ENCODE results near the gene ALDH1L2. TPM values are rescaled to one million over a fixed set of nuclear protein-coding genes. Genes with fewer than 3 reads are reported as not detected.

Gene ALDH1L2
- total RNA-seq, 1 donor from 2014 or later, result 5.4 TPM

DNA sequence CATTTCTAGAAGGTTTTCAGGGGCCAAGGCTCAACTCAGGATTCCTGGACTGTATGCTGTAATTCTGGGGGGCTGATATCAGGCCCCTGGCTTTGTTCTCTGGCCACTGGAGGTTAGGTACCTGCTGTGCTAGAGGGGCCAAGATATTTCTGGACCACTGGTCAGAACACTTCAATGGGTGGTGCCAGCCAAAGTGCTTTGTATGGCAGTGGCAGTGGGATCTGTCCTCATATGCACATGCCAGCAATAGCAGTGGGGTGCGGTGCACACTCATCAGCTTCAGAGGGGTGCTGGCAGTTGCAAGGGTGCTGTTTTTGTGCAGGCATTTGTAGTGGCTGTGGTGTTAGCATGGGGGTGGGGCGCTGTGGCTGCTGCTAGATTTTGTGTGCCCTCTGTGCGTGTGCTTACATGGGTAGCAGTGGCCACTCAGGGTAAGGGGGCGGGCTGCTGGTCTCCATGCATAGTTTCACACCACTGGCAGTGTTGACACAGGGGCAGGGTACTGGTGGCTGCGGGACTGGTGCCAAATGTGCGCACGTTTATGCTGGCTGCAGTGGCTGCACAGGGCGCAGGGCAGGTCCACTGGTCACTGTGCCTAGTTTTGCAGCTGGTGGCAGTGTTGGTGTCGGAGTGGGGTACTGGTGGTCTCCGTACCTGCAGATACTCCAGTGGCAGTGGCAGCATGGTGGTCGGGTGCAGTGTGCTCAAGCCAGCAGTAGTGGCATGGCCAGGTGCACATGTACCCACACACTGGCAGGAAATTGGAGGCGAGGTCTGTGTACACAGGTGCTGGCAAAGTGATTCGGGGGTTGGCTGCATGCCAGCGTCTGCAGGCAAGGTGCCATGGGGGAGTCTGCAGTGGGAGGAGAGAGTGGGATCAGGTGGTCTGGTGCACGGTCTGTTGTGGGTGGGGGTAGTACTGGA, 85.6 kb downstream of the ALDH1L2 start:
- no peaks in the 10 kb centered on the region for H3K4me1 ChIP-seq
- H3K36me3 ChIP-seq, result peaks cover 0 to 35% of the 10 kb centered on the region in 2 donors
- H3K27ac ChIP-seq, result no peak overlapping the region
- no peaks in the 10 kb centered on the region for H3K9me3 ChIP-seq
- TF ChIP-seq POLR2AphosphoS5 (IDR thresholded peaks at IDR 0.05; ENCODE audit: insufficient read depth in 1 of 2, low read depth in 1 of 2) (no peak), POLR2A (IDR thresholded peaks at IDR 0.05) (no peak), CTCF (IDR thresholded peaks at IDR 0.05) (no peak)
- no peaks in the 10 kb centered on the region for H3K27me3 ChIP-seq
- no peak for DNase-seq (ENCODE audit: extremely low spot score in 2 of 2)
- intact Hi-C loops (cut with DNase I), result no loop called here
- H3K4me3 ChIP-seq, result no peak overlapping the region

DNA sequence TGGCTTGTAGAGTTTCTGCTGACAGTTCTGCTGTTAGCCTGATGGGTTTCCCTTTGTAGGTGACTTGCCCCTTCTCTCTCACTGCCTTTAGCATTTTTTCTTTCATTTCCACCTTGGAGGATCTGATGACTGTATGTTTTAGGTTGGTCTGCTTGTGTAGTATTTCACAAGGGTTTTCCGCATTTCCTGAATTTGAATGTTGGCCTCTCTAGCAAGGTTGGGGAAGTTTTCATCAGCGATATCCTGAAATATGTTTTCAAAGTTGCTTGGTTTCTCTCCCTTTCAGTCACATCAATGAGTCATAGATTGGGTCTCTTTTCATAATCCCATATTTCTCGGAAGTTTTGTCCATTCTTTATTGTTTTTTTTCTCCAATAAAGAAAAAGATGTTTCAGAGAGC, 86.7 kb downstream of the ALDH1L2 start:
- intact Hi-C loops (cut with DNase I), result no loop called here

GRCh38 chr12:104994336-104994735, 89.9 kb downstream of the ALDH1L2 start:
- TF ChIP-seq POLR2AphosphoS5 (IDR thresholded peaks at IDR 0.05; ENCODE audit: insufficient read depth in 1 of 2, low read depth in 1 of 2), result no peak
- no peak for TF ChIP-seq CTCF (IDR thresholded peaks at IDR 0.05)
- no peak for TF ChIP-seq POLR2A (IDR thresholded peaks at IDR 0.05)
- Histone ChIP-seq H3K36me3 (peaks cover 0 to 55% of the 10 kb centered on the region in 2 donors), H3K27ac (no peak overlapping the region), H3K9me3 (no peaks in the 10 kb centered on the region), H3K4me3 (no peak overlapping the region), H3K4me1 (no peaks in the 10 kb centered on the region), H3K27me3 (no peaks in the 10 kb centered on the region)
- intact Hi-C loops (cut with DNase I), result no loop called here
- DNase-seq (ENCODE audit: extremely low spot score in 2 of 2), result no peak

More for the DNA sequence above, 86.7 kb downstream of the ALDH1L2 start:
- no peaks in the 10 kb centered on the region for H3K27me3 ChIP-seq
- no peaks in the 10 kb centered on the region for H3K4me1 ChIP-seq
- H3K27ac ChIP-seq, result no peak overlapping the region
- H3K36me3 ChIP-seq, result peaks cover 0 to 42% of the 10 kb centered on the region in 2 donors
- no peak for DNase-seq (ENCODE audit: extremely low spot score in 2 of 2)
- H3K9me3 ChIP-seq, result no peaks in the 10 kb centered on the region
- no peak overlapping the region for H3K4me3 ChIP-seq
- TF ChIP-seq POLR2A (IDR thresholded peaks at IDR 0.05) (no peak), CTCF (IDR thresholded peaks at IDR 0.05) (no peak), POLR2AphosphoS5 (IDR thresholded peaks at IDR 0.05; ENCODE audit: insufficient read depth in 1 of 2, low read depth in 1 of 2) (no peak)

GRCh38 chr12:104991565-104992128, 92.6 kb downstream of the ALDH1L2 start:
- Histone ChIP-seq H3K4me3 (no peak overlapping the region), H3K27me3 (no peaks in the 10 kb centered on the region), H3K27ac (no peak overlapping the region), H3K4me1 (peaks cover 17% of the 10 kb centered on the region), H3K9me3 (no peaks in the 10 kb centered on the region), H3K36me3 (peaks cover 0 to 49% of the 10 kb centered on the region in 2 donors)
- no peak for DNase-seq (ENCODE audit: extremely low spot score in 2 of 2)
- intact Hi-C loops (cut with DNase I), result no loop called here
- no peak for TF ChIP-seq POLR2AphosphoS5 (IDR thresholded peaks at IDR 0.05; ENCODE audit: insufficient read depth in 1 of 2, low read depth in 1 of 2)
- no peak for TF ChIP-seq CTCF (IDR thresholded peaks at IDR 0.05)
- TF ChIP-seq POLR2A (IDR thresholded peaks at IDR 0.05), result no peak

- Histone ChIP-seq H3K4me1 (peaks cover 18% of the 10 kb centered on the region), H3K9me3 (no peaks in the 10 kb centered on the region), H3K27ac (no peak overlapping the region), H3K4me3 (no peak overlapping the region), H3K36me3 (peaks cover 0 to 48% of the 10 kb centered on the region in 2 donors), H3K27me3 (no peaks in the 10 kb centered on the region)
- intact Hi-C loops (cut with DNase I), result no loop called here
- TF ChIP-seq POLR2A (IDR thresholded peaks at IDR 0.05) (no peak), CTCF (IDR thresholded peaks at IDR 0.05) (no peak), POLR2AphosphoS5 (IDR thresholded peaks at IDR 0.05; ENCODE audit: insufficient read depth in 1 of 2, low read depth in 1 of 2) (no peak)
- no peak for DNase-seq (ENCODE audit: extremely low spot score in 2 of 2)
These were observed 93.3 kb downstream of the ALDH1L2 start for GRCh38 chr12:104990950-104991349.

All from vagina (tissue), 2 donors.